ENCODE measurements around the gene AGAP1.

The AGAP1 gene

GRCh38 chr2:235588750-235589149 lies 94.9 kb downstream of the AGAP1 start:
- Histone ChIP-seq H3K4me1 (peaks cover 27% of the 10 kb centered on the region), H3K4me2 (no peak overlapping the region), H3K36me3 (no peaks in the 10 kb centered on the region; the same call in 1 of the 2 replicates), H3K9ac (no peak overlapping the region), H3K9me3 (no peaks in the 10 kb centered on the region), H4K20me1 (peaks cover 92% of the 10 kb centered on the region), H3K27me3 (no peaks in the 10 kb centered on the region), H3K4me3 (no peak overlapping the region), H3K27ac (no peak overlapping the region)
- TF ChIP-seq Cebpa-rat (IDR thresholded peaks at IDR 0.05) = no peak

- no peak for TF ChIP-seq Cebpa-rat (IDR thresholded peaks at IDR 0.05)
- H3K9me3 ChIP-seq = no peaks in the 10 kb centered on the region
- H3K4me2 ChIP-seq = no peak overlapping the region
- H3K27ac ChIP-seq = no peak overlapping the region
- H3K4me1 ChIP-seq = peaks cover 42% of the 10 kb centered on the region
- H4K20me1 ChIP-seq = peaks cover 88% of the 10 kb centered on the region
- no peaks in the 10 kb centered on the region; the same call in 1 of the 2 replicates for H3K36me3 ChIP-seq
- no peaks in the 10 kb centered on the region for H3K27me3 ChIP-seq
- no peak overlapping the region for H3K4me3 ChIP-seq
- no peak overlapping the region for H3K9ac ChIP-seq
These were observed 97.4 kb downstream of the AGAP1 start for GRCh38 chr2:235591231-235591730.

DNA sequence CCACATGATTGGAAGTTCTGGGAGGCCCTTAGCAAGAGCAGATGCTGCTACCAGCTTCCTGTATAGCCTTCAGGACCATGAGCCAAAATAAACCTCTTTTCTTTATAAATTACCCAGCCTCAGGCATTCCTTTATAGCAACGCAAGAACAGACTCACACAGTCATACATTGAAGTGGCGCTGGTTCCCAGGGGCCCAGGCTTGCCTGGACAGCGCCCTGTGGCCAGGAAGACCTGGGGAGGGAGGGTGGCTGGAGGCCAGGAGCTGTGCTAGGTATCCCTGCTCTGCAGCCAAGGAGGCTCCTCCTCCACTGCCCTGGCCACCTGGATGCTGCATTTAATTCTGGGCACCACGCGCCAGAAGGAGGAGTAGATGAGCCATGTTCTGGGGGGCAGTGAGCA lies 98.1 kb downstream of the AGAP1 start:
- no peak overlapping the region for H3K9ac ChIP-seq
- peaks cover 88% of the 10 kb centered on the region for H4K20me1 ChIP-seq
- no peak for TF ChIP-seq Cebpa-rat (IDR thresholded peaks at IDR 0.05)
- H3K9me3 ChIP-seq = no peaks in the 10 kb centered on the region
- 0 out of 2 replicates have a peak, but pooled peaks cover 2% of the 10 kb centered on the region for H3K36me3 ChIP-seq
- H3K4me3 ChIP-seq = no peak overlapping the region
- peaks cover 43% of the 10 kb centered on the region for H3K4me1 ChIP-seq
- no peaks in the 10 kb centered on the region for H3K27me3 ChIP-seq
- peak overlapping the region; percentile 44 for H3K4me2 ChIP-seq
- no peak overlapping the region for H3K27ac ChIP-seq

GRCh38 chr2:235592430-235592829 lies 98.6 kb downstream of the AGAP1 start:
- Histone ChIP-seq H3K4me1 (peaks cover 43% of the 10 kb centered on the region), H4K20me1 (peaks cover 88% of the 10 kb centered on the region), H3K4me3 (no peak overlapping the region), H3K4me2 (peak overlapping the region; percentile 44), H3K27ac (no peak overlapping the region), H3K9ac (no peak overlapping the region), H3K36me3 (0 out of 2 replicates have a peak, but pooled peaks cover 7% of the 10 kb centered on the region), H3K27me3 (no peaks in the 10 kb centered on the region), H3K9me3 (no peaks in the 10 kb centered on the region)
- no peak for TF ChIP-seq Cebpa-rat (IDR thresholded peaks at IDR 0.05)

DNA sequence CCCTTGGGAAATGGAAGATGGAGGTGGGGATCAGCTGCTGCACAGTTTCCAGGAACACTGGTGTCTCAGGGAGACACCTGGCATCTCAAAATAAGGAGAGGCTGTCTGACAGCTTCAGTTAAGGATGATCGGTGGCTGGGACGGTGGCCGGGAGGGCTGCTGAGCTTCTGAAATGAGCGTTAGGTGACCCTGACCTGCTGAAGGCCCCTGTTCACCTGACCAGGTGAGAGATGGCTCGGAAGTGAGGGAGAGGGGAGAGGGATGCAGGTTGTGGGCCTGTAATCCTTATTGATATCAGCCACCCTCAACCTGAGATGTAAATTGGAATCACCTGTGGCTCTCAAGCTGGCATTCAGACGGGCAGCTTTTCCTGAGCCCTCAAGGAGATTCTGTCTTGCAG lies 99.0 kb downstream of the AGAP1 start:
- no peak overlapping the region for H3K27ac ChIP-seq
- peaks cover 85% of the 10 kb centered on the region for H4K20me1 ChIP-seq
- no peak overlapping the region for H3K4me3 ChIP-seq
- no peak for TF ChIP-seq Cebpa-rat (IDR thresholded peaks at IDR 0.05)
- peaks cover 41% of the 10 kb centered on the region for H3K4me1 ChIP-seq
- H3K36me3 ChIP-seq = 0 out of 2 replicates have a peak, but pooled peaks cover 10% of the 10 kb centered on the region
- H3K4me2 ChIP-seq = peak overlapping the region; percentile 44
- H3K9me3 ChIP-seq = no peaks in the 10 kb centered on the region
- no peaks in the 10 kb centered on the region for H3K27me3 ChIP-seq
- no peak overlapping the region for H3K9ac ChIP-seq

- Histone ChIP-seq H3K36me3 (0 out of 2 replicates have a peak, but pooled peaks cover 13% of the 10 kb centered on the region), H3K27me3 (no peaks in the 10 kb centered on the region), H3K4me2 (no peak overlapping the region), H3K27ac (no peak overlapping the region), H4K20me1 (peaks cover 81% of the 10 kb centered on the region), H3K4me3 (no peak overlapping the region), H3K4me1 (peaks cover 46% of the 10 kb centered on the region), H3K9me3 (no peaks in the 10 kb centered on the region), H3K9ac (no peak overlapping the region)
- no peak for TF ChIP-seq Cebpa-rat (IDR thresholded peaks at IDR 0.05)
These were observed 100.2 kb downstream of the AGAP1 start for GRCh38 chr2:235594041-235594440.

- Histone ChIP-seq H3K4me3 (no peak overlapping the region), H3K9ac (no peak overlapping the region), H3K27ac (no peak overlapping the region), H3K4me1 (peaks cover 56% of the 10 kb centered on the region), H3K36me3 (0 out of 2 replicates have a peak, but pooled peaks cover 13% of the 10 kb centered on the region), H3K4me2 (no peak overlapping the region), H3K9me3 (no peaks in the 10 kb centered on the region), H3K27me3 (no peaks in the 10 kb centered on the region), H4K20me1 (peaks cover 82% of the 10 kb centered on the region)
- TF ChIP-seq Cebpa-rat (IDR thresholded peaks at IDR 0.05) = no peak
These were observed 101.1 kb downstream of the AGAP1 start for GRCh38 chr2:235594964-235595363.

GRCh38 chr2:235595422-235596010 lies 101.7 kb downstream of the AGAP1 start:
- TF ChIP-seq Cebpa-rat (IDR thresholded peaks at IDR 0.05) = no peak
- Histone ChIP-seq H3K9me3 (no peaks in the 10 kb centered on the region), H3K9ac (no peak overlapping the region), H3K36me3 (0 out of 2 replicates have a peak, but pooled peaks cover 13% of the 10 kb centered on the region), H4K20me1 (peaks cover 84% of the 10 kb centered on the region), H3K27me3 (no peaks in the 10 kb centered on the region), H3K27ac (no peak overlapping the region), H3K4me3 (no peak overlapping the region), H3K4me1 (peaks cover 59% of the 10 kb centered on the region), H3K4me2 (no peak overlapping the region)

DNA sequence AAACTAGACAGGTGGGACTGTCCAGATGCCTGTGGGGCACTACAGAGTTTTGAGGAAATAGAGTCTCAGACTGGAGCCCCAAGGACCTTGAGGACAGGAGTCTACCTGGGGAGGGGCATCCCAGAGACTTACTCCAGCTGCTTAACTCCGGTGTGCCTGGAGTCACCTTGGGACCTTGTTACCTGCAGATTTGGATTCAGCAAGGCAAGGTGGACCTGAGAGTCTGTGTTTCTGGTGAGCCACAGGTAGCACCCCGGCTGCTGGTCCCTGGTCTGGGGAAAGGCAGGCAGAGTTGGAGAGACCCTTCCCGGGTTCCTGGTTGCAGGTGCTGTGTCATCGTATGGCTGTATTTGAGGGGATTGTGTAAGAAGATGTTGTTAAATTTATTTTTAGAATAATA lies 102.4 kb downstream of the AGAP1 start:
- Histone ChIP-seq H3K27me3 (no peaks in the 10 kb centered on the region), H3K4me2 (no peak overlapping the region), H4K20me1 (peaks cover 88% of the 10 kb centered on the region), H3K36me3 (0 out of 2 replicates have a peak, but pooled peaks cover 13% of the 10 kb centered on the region), H3K27ac (no peak overlapping the region), H3K4me1 (peaks cover 63% of the 10 kb centered on the region), H3K9ac (no peak overlapping the region), H3K4me3 (no peak overlapping the region), H3K9me3 (no peaks in the 10 kb centered on the region)
- TF ChIP-seq Cebpa-rat (IDR thresholded peaks at IDR 0.05) = no peak

- Histone ChIP-seq H3K27me3 (no peaks in the 10 kb centered on the region), H3K36me3 (0 out of 2 replicates have a peak, but pooled peaks cover 13% of the 10 kb centered on the region), H3K9ac (no peak overlapping the region), H3K4me1 (peaks cover 63% of the 10 kb centered on the region), H4K20me1 (peaks cover 87% of the 10 kb centered on the region), H3K27ac (no peak overlapping the region), H3K4me2 (no peak overlapping the region), H3K4me3 (no peak overlapping the region), H3K9me3 (no peaks in the 10 kb centered on the region)
- no peak for TF ChIP-seq Cebpa-rat (IDR thresholded peaks at IDR 0.05)
These were observed 103.3 kb downstream of the AGAP1 start for GRCh38 chr2:235597081-235597615.
